SH-SY5Y (cell line): Measurements from ENCODE around the gene HOXC12.

Experiments used
- GATA2 ChIP-seq: IDR thresholded peaks from 2 replicates; pipeline ENCODE4 v1.6.1; 2011; ENCODE audit warnings: mild to moderate bottlenecking, low read depth, low read length
- GATA3 ChIP-seq: IDR thresholded peaks from 2 replicates; pipeline ENCODE4 v1.6.1; 2011; ENCODE audit warnings: low read depth, mild to moderate bottlenecking, low read length, moderate library complexity

GRCh38 chr12:53930591-53931255 is 24.0 kb upstream of the HOXC12 start:
- TF ChIP-seq GATA3 (no peak), GATA2 (no peak)
